ENCODE measurements around the gene CEP128.

The CEP128 gene

DNA sequence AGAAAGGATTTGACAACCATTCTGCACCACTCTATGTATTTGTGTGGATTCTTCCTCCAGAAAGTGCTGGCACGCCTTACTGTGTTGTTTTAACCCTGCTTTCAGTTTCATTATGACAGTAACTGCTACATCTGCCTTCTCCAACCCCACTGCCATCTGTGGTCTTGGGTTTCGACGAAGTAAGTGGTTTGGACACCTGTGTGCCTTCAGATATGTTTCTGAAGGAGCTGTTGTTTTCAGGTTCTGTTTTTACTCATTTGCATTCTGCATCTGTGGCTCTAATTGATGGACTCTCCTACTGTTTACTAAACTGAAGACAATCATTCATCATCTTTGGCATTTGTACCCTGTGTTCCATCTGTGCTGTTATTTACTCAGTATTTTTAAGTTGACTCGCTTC lies 18.0 kb upstream of the CEP128 start:
- H3K4me3 ChIP-seq (replicated peaks; ENCODE audit: low read depth, low read length): no peak overlapping the region
- TF ChIP-seq, protein P1, sequence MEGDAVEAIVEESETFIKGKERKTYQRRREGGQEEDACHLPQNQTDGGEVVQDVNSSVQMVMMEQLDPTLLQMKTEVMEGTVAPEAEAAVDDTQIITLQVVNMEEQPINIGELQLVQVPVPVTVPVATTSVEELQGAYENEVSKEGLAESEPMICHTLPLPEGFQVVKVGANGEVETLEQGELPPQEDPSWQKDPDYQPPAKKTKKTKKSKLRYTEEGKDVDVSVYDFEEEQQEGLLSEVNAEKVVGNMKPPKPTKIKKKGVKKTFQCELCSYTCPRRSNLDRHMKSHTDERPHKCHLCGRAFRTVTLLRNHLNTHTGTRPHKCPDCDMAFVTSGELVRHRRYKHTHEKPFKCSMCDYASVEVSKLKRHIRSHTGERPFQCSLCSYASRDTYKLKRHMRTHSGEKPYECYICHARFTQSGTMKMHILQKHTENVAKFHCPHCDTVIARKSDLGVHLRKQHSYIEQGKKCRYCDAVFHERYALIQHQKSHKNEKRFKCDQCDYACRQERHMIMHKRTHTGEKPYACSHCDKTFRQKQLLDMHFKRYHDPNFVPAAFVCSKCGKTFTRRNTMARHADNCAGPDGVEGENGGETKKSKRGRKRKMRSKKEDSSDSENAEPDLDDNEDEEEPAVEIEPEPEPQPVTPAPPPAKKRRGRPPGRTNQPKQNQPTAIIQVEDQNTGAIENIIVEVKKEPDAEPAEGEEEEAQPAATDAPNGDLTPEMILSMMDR (IDR thresholded peaks at IDR 0.05; ENCODE audit: low read length, missing control alignments): no peak

DNA sequence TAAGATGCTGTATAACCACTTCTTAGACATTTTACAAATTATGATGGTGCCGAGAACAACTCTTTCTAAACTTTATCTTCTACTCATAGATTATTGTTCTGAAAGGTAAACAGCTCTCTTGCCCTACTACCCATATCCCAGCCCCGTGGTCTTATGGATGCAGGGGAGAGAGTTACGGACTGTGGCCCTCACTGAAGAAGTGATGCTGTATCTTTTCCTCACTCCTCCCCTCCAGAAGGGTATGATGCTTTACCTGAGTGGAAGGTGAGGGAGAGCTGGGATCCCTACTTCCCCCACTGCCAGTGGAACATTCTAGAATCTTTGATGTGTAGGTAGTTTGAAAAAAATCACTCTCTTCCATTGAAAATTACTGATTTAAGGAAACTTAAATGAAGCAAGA lies 17.4 kb upstream of the CEP128 start:
- no peak overlapping the region for H3K4me3 ChIP-seq (replicated peaks; ENCODE audit: low read depth, low read length)
- no peak for DNase-seq (ENCODE audit: low read depth)

More for the DNA sequence above, 18.0 kb upstream of the CEP128 start:
- DNase-seq (ENCODE audit: low read depth): no peak

DNA sequence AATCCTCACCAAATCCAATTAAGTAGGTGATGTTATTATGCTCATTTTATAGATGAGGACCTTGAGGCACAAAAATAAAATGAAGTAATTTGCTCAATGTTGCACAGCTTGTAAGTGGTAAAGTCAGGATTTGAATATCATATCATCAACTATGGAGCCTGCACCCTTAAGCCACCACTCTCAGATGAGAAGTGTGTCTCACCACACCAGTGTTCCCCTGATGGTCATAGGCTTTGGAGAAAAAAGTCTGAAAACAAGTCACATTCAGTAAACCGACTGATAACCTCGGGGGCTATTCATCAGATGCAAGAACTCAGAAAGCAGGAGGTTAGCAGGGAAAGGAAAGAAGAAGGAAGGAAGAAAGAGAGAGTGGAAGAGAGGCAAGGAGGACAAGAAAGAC lies 16.7 kb upstream of the CEP128 start:
- TF ChIP-seq, protein P1 (IDR thresholded peaks at IDR 0.05; ENCODE audit: low read length, missing control alignments): no peak
- H3K4me3 ChIP-seq (replicated peaks; ENCODE audit: low read depth, low read length): no peak overlapping the region
- no peak for DNase-seq (ENCODE audit: low read depth)

More for the DNA sequence above, 17.4 kb upstream of the CEP128 start:
- TF ChIP-seq, protein P1 (IDR thresholded peaks at IDR 0.05; ENCODE audit: low read length, missing control alignments): no peak

DNA sequence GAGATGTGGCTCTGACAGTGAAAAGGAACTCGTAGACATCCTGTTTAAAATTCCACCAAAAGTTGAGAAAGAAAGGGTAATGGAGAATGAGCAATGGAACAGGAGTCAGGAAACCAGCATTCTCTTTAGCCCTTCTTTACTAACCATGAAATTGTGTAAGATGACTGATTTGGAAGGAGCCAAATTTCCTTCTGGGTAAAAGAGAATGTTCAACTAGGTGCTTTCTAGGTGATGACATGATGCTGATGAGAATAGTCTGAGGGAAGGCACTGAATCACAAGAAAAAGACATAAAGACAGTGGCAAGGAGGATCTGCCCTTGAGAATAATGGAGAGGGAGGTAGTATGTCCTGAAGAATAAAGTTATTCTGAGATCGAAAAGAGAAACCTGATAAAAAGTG lies 16.1 kb upstream of the CEP128 start:
- TF ChIP-seq, protein P1 (IDR thresholded peaks at IDR 0.05; ENCODE audit: low read length, missing control alignments): no peak
- H3K4me3 ChIP-seq (replicated peaks; ENCODE audit: low read depth, low read length): no peak overlapping the region
- no peak for DNase-seq (ENCODE audit: low read depth)

DNA sequence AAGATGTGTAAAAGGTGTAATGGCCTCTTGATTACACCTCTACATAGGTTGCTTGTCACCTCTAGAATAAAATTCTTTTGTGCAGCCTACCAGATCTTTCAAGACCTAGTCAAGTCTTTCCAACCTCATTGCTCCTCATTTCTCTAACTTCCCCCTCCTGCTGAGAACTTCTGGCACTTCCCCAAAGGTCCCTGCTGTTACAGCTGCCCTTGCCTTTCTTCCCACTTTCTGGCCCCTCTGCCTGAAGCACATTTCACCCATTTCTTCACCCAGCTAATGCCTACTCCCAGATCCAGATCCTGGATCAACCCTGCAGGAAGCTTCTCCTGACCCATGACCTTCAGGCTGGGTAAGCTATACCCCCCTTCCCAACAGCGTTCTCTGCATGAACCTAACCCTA lies 15.4 kb upstream of the CEP128 start:
- TF ChIP-seq, protein P1 (IDR thresholded peaks at IDR 0.05; ENCODE audit: low read length, missing control alignments): no peak
- no peak overlapping the region for H3K4me3 ChIP-seq (replicated peaks; ENCODE audit: low read depth, low read length)
- no peak for DNase-seq (ENCODE audit: low read depth)

DNA sequence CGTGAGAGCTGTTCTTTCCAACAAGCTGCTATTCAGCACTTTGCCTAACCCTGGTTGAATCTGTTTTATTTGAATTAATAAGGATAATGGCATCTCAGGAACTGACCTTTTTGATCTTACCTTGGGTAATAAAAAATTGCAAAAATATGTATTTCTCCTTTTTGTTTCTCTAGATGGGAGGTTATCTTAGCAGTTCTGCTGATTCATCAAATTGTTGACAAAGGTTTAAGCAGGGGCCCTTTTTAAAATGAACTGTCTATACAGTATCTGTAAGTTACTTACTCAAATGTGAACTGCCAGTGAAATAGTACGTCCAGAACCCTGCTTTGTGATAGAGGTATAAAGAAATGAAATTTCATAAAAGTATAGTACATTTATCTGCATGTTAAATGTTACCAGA lies 14.6 kb upstream of the CEP128 start:
- no peak overlapping the region for H3K4me3 ChIP-seq (replicated peaks; ENCODE audit: low read depth, low read length)
- TF ChIP-seq, protein P1 (IDR thresholded peaks at IDR 0.05; ENCODE audit: low read length, missing control alignments): no peak
- DNase-seq (ENCODE audit: low read depth): no peak

DNA sequence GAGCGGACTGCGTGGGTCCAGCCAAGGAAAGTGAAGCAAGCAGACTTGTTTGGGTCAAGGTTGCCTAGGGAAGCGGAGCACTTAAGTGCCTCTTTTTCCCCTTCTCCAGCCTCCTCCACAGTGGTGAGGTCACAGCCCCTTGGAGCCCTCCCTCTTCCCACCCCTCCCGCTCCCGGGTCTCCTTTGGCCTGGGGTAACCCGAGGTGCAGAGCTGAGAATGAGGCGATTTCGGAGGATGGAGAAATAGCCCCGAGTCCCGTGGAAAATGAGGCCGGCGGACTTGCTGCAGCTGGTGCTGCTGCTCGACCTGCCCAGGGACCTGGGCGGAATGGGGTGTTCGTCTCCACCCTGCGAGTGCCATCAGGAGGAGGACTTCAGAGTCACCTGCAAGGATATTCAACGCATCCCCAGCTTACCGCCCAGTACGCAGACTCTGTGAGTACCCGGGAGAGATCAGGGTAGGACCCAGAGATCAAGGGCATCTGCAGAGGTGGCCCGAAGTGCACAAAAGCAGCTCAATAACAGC lies 13.9 kb upstream of the CEP128 start, which contains the start of gene TSHR:
Gene TSHR, plus strand, starts transcription at position 206 of the 526 bp plus-strand sequence. Its CDS starts 60 bp downstream, at position 266.
- peak within 1 kb of the TSS; percentile 60 for H3K4me3 ChIP-seq (replicated peaks; ENCODE audit: low read depth, low read length)
- TF ChIP-seq, protein P1 (IDR thresholded peaks at IDR 0.05; ENCODE audit: low read length, missing control alignments): no peak
- peak; percentile 16 for DNase-seq (ENCODE audit: low read depth)
